Effector memory CD8-positive, alpha-beta T cell (primary cell): ENCODE measurements around the gene FUT7.
A peak's percentile ranks its signal among the peaks of the same experiment; 100 is the strongest.

Source experiments
- ATAC-seq: fragments of 150-1000 bp; cut with Tn5 transposase; replicated peaks from 2 replicates; pipeline ENCODE4 v1.10.0; 2021; ENCODE audit warnings: mild to moderate bottlenecking, moderate library complexity
- DNase-seq, 3 experiments: peaks; one replicate each; pipeline ENCODE4 v3.0.0; 2021
- H3K27ac Mint-ChIP-seq, 2 donors: one replicate each; pipeline ENCODE4 v1.8.0; 2022; ENCODE audit warnings: mild to moderate bottlenecking in 2 of 2, mixed read lengths in 2 of 2, moderate library complexity in 2 of 2
- H3K27me3 Mint-ChIP-seq, 2 donors: one replicate each; pipeline ENCODE4 v1.8.0; 2022; ENCODE audit warnings: mixed read lengths in 2 of 2
- H3K36me3 Mint-ChIP-seq: one replicate; pipeline ENCODE4 v1.8.0; 2022; ENCODE audit warnings: mild to moderate bottlenecking, moderate library complexity, mixed read lengths; ENCODE audit not compliant: insufficient read depth
- H3K4me1 Mint-ChIP-seq, 2 donors: one replicate each; pipeline ENCODE4 v1.8.0; 2022; ENCODE audit warnings: low read depth in 2 of 2, mixed read lengths in 2 of 2
- H3K4me3 Mint-ChIP-seq, 2 donors: one replicate each; pipeline ENCODE4 v1.8.0; 2022; ENCODE audit warnings: mild to moderate bottlenecking in 2 of 2, mixed read lengths in 2 of 2, moderate library complexity in 2 of 2
- H3K9me3 Mint-ChIP-seq, 2 donors: one replicate each; pipeline ENCODE4 v1.8.0; 2022; ENCODE audit warnings: mixed read lengths in 2 of 2

The FUT7 gene

DNA sequence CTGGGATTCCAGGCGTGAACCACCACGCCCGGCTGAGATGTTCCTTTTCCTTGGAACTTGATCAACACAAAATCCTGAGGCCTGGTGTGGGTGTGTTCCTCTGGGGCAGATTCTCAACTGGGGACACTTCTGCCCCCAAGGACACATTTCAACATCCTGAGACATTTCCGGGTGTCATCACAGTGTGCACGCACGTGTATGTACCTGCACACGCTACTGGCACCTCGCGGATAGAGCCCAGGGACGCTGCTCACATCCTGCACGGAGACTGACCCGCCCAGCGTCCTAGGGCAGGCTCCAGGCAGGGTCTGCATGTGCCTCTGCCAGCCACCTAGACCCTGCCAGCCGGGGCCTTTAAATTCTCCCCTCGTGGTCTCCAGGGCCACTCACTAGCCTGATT lies 30.5 kb upstream of the FUT7 start:
- Mint-ChIP-seq H3K27ac (no peak overlapping the region), H3K4me1 (peaks cover 0 to 3% of the 10 kb centered on the region in 2 donors), H3K9me3 (no peaks in the 10 kb centered on the region), H3K27me3 (no peaks in the 10 kb centered on the region), H3K36me3 (no peaks in the 10 kb centered on the region), H3K4me3 (no peak overlapping the region)
- ATAC-seq (no peak), DNase-seq (no peak)

DNA sequence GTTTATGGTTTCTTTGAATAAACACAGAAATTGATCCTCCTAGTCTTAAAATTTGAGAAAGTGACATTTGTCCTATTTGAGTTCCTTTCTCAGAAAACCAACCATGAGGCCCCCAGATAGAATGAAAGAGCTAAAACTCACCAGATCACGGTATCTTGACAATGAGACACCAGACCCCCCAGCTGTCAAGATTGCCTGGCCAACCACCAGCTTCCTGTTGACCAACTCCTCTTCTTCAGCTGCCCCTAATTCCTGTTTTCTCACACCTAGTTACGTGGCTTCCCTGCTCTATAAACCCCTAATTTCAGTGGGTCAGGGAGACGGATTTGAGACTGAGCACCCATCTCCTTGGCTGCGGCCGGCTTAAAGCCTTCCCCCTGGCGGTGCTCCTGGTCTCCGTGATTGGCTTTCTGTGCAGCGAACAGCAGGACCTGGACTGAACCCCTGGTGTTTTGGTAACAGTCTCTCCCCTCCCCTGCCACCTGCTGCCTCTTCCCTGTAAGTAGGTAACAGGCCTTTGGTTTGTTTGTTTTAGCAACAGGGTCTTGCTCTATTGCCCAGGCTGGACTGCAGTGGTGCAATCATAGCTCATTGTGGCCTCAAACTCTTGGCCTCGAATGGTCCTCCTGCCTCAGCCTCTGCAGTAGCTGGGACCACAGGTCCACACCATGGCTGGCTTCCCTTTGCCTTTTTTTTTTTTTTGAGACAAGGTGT lies 26.8 kb upstream of the FUT7 start:
- Mint-ChIP-seq H3K9me3 (no peaks in the 10 kb centered on the region), H3K4me1 (no peaks in the 10 kb centered on the region), H3K27me3 (no peaks in the 10 kb centered on the region), H3K27ac (no peak overlapping the region), H3K4me3 (no peak overlapping the region), H3K36me3 (no peaks in the 10 kb centered on the region)
- DNase-seq (no peak), ATAC-seq (no peak)

DNA sequence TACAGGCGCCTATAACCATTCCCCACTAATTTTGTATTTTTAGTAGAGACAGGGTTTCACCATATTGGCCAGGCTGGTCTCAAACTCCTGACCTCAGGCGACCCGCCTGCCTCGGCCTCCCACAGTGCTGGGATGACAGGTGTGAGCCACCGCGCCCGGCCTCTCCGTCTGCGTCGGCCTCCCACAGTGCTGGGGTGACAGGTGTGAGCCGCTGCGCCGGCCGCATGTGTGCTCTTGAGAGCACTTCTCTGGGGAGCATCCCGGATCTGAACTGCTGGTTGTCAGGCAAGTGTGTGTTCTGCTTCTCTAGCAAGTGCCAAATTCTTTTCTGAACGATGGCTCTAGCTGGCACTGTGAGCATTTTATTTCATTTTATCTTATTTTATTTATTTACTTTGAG lies 25.7 kb upstream of the FUT7 start:
- Mint-ChIP-seq H3K4me3 (no peak overlapping the region), H3K27me3 (peaks cover 4 to 5% of the 10 kb centered on the region in 2 donors), H3K27ac (no peak overlapping the region), H3K9me3 (no peaks in the 10 kb centered on the region), H3K36me3 (peaks cover 3% of the 10 kb centered on the region), H3K4me1 (no peaks in the 10 kb centered on the region)
- DNase-seq, result no peak
- no peak for ATAC-seq

DNA sequence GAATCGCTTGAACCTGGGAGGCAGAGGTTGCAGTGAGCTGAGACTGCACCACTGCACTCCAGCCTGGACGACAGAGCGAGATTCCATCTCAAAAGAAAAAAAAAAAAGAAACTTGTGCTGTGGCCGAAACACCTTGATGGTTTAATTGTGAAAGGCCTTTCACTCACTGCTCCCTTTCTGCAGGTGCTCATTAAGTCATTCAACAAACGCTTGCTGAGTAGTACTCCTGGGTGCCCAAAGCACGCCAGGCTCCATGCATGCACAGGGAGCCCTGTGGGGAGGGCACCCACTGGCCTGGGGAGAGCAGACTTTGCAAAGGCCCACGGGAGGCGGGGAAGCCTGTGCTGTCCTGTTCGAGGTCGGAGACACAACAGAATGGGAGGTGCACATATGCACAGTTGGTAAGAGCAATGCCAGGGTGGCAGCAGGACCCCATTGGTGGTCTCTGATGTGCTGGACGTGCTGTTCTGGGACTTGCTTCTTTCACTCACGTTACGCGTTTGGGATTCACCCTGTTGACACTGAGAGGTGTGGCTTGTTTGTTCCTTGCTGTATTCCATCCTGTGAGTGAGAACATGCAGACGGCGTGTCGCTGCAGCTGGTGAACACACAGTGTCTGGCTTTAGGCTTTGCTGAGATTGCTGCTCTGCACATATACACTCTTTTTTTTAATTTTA lies 25.0 kb upstream of the FUT7 start:
- DNase-seq, result no peak
- Mint-ChIP-seq H3K9me3 (no peaks in the 10 kb centered on the region), H3K4me3 (no peak overlapping the region), H3K36me3 (peaks cover 4% of the 10 kb centered on the region), H3K4me1 (no peaks in the 10 kb centered on the region), H3K27ac (no peak overlapping the region), H3K27me3 (peaks cover 4 to 12% of the 10 kb centered on the region in 2 donors)
- no peak for ATAC-seq

DNA sequence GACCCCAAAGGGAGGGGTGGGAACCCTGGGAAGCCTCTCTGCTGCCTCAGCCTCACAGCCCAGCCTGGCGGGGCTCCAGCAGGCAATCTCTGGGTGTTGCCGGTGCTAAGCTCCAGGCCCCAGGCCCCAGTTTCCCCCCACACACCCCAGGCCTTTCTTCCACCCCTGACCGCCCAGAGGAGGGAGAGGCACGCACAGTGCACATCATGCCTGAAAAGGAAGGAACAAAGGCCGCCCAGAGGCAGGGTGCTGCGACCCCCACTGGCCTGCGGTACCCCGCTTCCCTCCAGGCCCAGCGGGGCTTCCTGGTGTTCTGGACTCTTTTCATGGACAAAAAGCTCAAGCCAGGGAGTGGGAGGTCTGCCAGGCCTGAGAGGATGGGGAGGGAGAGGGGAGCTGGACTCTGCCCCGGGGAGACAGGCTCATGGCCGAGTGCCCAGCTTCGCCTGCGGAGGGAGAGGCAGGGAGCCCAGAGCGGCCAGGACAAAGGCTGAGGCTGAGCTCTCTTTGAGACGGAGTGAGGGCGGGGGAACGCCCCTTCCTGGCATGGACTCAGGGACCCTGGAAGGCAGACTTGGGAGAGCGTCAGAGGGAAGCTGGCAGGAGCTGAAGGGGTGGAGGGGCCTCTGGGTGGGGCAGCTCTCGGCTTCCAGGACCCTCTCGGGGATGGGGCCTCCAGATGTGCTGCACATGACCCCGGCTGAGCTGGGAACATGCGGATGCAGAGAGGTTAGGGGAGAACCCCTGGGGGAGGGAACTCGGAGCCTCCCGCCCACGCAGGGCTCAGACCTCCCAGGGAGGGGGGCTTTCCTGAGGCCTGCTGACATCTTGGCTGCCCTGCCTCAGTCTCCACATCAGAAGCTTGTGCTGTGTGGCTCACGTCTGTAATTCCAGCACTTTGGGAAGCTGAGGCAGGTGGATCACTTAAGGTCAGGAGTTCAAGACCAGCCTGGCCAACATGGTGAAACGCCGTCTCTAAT lies 23.8 kb upstream of the FUT7 start:
- DNase-seq (no peak), ATAC-seq (no peak)
- H3K27ac Mint-ChIP-seq, result no peak overlapping the region
- no peaks in the 10 kb centered on the region for H3K4me1 Mint-ChIP-seq
- H3K36me3 Mint-ChIP-seq, result peaks cover 4% of the 10 kb centered on the region
- H3K27me3 Mint-ChIP-seq, result peaks cover 4 to 18% of the 10 kb centered on the region in 2 donors
- no peak overlapping the region for H3K4me3 Mint-ChIP-seq
- H3K9me3 Mint-ChIP-seq, result no peaks in the 10 kb centered on the region

DNA sequence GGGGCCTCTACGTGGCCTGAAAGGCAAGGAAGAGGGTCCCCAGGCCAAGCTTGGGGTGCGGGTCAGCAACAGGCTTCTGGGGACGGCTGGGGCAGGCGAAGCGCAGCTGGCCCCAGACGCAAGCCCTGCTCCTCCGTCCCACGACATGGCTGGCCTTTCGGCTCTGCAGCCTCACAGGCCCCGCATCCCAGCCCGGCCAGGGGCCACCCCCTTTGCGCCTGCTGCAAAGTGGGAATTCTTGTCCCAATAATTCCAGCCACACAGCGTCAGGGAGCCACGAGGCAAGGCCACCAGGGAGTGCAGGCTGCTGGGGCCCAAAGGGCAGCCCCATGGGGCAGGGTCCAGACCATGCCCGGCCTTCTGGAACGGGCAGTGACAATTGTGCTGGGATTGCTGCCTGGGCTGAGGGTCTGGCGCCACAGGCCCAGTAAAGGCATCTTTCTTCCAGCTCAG lies 23.1 kb upstream of the FUT7 start:
- peaks cover 5% of the 10 kb centered on the region for H3K36me3 Mint-ChIP-seq
- peaks cover 6 to 26% of the 10 kb centered on the region in 2 donors for H3K27me3 Mint-ChIP-seq
- no peak for ATAC-seq
- no peak overlapping the region for H3K27ac Mint-ChIP-seq
- no peak for DNase-seq
- no peaks in the 10 kb centered on the region for H3K9me3 Mint-ChIP-seq
- no peaks in the 10 kb centered on the region for H3K4me1 Mint-ChIP-seq
- peak overlapping the region in 1 of 2 donors; percentile 5 for H3K4me3 Mint-ChIP-seq

DNA sequence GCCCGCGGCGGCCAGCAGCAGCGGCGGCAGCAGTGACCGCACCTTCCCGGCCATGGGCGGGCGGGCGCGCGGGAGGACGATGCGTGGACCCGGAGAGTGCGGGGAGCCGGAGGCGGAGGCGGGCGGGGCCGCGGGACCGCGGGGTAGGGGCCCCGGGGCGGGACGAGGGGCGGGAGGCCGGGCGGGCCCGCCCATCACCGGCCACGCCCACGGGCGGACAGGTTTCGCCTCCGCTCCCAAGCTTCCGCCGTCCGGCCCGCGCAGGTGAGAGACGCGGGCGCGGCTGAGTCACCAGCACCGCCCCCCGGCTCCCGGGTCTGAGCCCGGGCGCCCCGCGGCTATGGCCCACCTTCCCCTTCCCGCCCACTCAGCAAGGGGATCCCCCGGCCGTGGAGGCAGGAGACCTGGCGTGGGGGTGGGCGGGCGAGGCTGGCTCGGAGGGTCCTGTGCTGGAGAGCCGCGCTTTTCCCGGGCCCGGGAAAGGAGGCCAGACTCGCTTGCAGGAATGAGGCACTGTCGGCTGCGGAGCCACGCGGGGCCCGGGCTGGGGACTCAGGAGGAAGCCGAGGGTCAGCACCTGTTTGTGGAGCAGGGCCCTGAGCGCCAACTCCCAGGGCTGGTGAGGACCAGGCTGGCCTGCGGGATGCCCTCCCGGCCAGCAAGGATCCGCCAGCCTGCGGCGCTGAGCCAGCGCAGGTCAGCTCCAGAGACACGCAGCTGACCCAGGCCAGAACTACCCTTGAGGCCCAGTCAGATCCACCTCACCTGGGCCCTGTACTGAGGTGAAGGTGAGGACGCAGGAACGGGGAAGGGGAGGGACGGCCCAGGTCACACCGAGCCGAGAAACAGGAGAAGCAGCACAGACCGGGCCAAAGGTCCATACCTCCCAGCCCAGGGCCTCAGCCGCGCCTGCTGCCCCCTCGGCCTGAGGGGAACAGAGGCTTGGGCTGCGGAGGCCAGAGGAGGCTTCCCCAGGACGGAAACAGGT lies 22.4 kb upstream of the FUT7 start, which contains the start of gene ENTPD2:
Gene ENTPD2, minus strand, starts transcription at position 118 of the 988 bp plus-strand sequence. Its CDS starts 64 bp downstream, at position 54.
- H3K27me3 Mint-ChIP-seq, result peaks cover 13 to 33% of the 10 kb centered on the region in 2 donors
- H3K36me3 Mint-ChIP-seq, result peaks cover 10% of the 10 kb centered on the region
- no peaks in the 10 kb centered on the region for H3K9me3 Mint-ChIP-seq
- H3K27ac Mint-ChIP-seq, result no peak within 1 kb of the TSS
- DNase-seq, result no peak
- peak; percentile 66 for ATAC-seq
- peaks cover 0 to 3% of the 10 kb centered on the region in 2 donors for H3K4me1 Mint-ChIP-seq
- peak within 1 kb of the TSS in 1 of 2 donors; percentile 37 for H3K4me3 Mint-ChIP-seq

DNA sequence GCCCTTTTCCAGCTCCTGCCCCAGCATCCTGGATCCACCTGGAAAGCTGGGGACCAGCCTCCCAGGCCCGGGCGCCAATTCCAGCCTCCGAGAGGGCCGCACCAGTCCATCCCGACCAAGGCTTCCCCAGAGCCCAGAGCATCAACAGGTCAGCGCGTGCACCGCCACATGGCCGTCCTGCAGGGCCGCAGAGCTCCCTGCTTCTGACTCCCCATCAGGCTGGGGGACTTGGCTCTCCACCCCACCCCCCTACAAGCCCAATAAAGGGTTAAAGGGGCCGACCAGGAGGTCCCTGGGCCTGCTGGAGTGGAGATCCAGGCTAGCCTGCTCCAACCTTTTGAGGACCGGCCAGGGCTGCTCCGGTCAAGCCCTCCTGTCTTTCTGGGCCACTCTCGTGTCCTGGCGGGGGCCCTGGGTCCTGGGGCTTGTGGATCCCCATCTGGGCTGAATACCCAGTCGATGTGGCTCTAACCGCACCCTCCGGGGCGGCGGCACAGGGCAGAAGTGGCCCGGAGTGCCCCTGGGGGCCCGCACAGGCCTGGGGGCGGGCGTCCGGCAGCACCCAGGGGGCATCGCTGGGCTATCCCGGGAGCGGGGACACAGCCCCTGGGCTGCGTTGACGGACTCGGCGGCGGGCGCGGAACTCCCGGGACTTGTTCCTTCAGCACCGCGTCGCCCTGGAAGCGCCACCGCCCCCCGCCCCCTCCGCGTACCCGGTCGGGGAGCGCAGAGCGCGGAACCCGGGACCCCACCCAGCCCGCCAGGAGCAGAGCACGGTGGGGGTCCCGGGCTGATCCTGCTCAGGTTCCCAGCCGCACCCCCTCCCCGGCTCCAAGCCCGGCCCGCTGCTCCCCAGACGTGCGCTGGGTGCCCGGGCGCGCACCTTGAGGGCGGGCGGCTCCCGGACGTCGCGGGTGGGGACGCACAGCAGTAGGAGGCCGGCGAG lies 21.4 kb upstream of the FUT7 start:
- H3K4me1 Mint-ChIP-seq, result peaks cover 0 to 3% of the 10 kb centered on the region in 2 donors
- H3K27me3 Mint-ChIP-seq, result peaks cover 13 to 33% of the 10 kb centered on the region in 2 donors
- ATAC-seq (peak; percentile 45), DNase-seq (no peak)
- H3K36me3 Mint-ChIP-seq, result peaks cover 17% of the 10 kb centered on the region
- no peaks in the 10 kb centered on the region for H3K9me3 Mint-ChIP-seq
- peak overlapping the region in 1 of 2 donors; percentile 37 for H3K4me3 Mint-ChIP-seq
- no peak overlapping the region for H3K27ac Mint-ChIP-seq

DNA sequence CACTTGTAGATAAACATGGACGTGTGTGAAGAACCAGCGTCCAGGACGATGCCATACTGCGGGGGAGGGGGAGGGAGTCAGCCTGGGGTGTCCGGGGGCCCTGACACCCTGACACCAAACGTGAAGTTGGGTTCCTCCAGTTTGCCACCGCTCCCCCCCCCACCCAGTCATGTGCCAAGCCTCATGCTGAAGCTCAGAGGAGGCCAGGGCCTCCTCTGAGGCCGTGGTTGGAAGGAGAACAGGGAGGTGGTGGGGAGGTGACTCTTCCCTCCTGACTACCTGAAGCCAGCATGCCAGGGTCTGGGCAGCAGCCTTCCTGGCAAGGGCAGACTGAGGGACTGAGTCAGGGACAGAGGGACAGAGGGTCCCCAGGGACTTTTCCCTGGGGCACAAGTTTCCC lies 20.4 kb upstream of the FUT7 start:
- no peak overlapping the region for H3K27ac Mint-ChIP-seq
- peaks cover 21 to 42% of the 10 kb centered on the region in 2 donors for H3K27me3 Mint-ChIP-seq
- peak overlapping the region in 1 of 2 donors; percentile 37 for H3K4me3 Mint-ChIP-seq
- ATAC-seq (no peak), DNase-seq (no peak)
- H3K4me1 Mint-ChIP-seq, result peaks cover 0 to 3% of the 10 kb centered on the region in 2 donors
- H3K36me3 Mint-ChIP-seq, result peaks cover 21% of the 10 kb centered on the region
- no peaks in the 10 kb centered on the region for H3K9me3 Mint-ChIP-seq

DNA sequence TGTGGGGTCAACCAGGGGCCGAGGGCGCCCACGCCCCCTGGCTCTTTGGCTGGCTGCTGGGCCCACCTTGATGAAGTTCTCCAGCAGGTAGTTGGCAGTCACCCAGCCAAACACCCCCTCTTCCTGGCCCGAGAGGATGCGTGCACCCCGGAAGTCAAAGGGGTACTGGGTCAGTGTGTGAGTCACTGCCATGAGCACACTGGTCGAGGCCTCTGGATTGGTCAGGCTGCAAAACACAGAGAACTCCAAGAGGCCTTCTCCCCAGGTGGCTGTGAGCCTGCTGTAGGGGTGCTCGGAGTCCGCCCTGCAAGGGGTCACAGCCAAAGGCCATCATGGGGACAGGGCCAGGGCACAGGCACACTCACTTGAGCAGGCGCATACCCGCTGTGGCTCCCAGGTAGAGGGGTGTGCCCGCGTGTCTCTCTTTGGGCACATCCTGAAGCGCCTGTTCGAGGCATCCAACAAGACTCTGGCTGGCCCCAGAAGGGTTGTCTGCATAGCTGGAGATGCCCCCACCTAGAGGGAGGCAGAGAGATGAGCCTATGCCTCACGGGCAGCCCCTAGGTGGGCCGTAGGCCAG lies 19.3 kb upstream of the FUT7 start:
- DNase-seq, result no peak
- Mint-ChIP-seq H3K9me3 (no peaks in the 10 kb centered on the region), H3K4me3 (no peak overlapping the region), H3K27me3 (peaks cover 21 to 53% of the 10 kb centered on the region in 2 donors), H3K36me3 (peaks cover 21% of the 10 kb centered on the region), H3K27ac (no peak overlapping the region), H3K4me1 (peaks cover 0 to 6% of the 10 kb centered on the region in 2 donors)
- no peak for ATAC-seq

DNA sequence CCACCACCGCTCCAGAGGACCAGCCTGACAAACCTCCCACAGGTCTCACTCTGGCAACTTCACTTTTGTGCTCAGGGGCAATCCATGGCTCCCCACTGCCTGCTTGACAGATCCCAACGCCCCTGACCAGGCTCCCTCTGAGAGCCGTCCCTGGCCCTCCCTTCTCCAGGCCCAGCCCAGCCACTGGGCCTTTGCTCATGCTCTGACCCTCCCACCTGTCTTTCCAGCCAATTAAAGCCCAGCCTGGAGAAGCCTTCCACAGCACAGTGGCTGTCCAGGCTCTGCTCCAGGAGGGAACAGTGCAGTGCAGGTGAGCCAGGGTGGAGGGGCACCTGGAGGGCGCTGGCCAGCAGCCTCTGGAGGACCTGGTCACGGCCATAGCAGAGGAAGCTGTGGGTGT lies 18.7 kb upstream of the FUT7 start:
- Mint-ChIP-seq H3K27ac (peak overlapping the region in 1 of 2 donors; percentile 76), H3K27me3 (peaks cover 21 to 53% of the 10 kb centered on the region in 2 donors), H3K36me3 (peaks cover 21% of the 10 kb centered on the region), H3K9me3 (no peaks in the 10 kb centered on the region), H3K4me1 (peaks cover 0 to 6% of the 10 kb centered on the region in 2 donors), H3K4me3 (no peak overlapping the region)
- ATAC-seq (no peak), DNase-seq (no peak)
